Measurements from ENCODE around the gene ZNF346.

The ZNF346 gene

GRCh38 chr5:177123789-177124485 lies 101.4 kb downstream of the ZNF346 start:
- no peak for DNase-seq (ENCODE audit: low read depth)

DNA sequence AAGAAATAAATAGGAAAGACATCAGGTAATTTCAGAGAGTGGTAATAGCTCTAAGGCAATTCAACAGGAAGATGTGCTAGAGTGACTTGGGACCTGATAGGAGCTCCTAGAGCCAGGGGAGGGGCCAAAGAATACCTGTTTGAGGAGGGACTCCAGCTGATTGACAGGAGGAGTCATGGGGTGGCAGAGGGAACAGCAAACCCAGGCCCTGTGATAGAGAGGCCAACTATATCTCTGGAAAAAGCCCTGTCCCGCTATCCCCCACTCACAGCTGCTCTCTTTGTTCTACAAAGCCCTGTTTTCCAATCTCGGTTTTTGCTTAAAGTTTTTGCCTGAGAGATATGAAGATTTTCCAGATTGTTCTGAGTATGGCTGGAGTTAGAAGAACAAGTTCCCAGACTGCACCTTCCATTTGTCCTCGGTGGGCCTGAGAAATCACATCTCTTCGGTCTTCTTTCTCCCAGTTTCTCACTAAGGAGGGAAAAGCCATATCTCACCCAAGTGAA lies 102.0 kb downstream of the ZNF346 start:
- no peak for DNase-seq (ENCODE audit: low read depth)

DNA sequence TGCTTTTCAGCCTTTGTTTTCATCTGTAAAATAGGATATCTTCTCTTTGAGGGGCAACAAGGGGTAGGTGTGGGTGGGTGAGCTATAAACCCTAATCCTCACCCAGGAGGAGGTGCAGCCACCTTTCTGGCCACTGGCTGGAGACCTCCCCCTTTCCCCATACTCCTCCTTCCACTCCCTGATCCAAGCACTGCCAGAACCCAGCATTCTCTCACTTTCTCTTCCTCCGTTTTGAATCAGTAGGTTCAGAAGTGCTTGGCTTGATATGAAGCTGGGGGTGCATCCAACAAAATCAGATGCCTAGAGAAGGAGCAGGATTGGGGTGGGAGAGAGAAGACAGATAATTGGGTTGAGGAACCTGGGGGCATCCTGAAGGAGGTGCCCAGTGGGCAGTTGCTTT lies 104.3 kb downstream of the ZNF346 start:
- DNase-seq (ENCODE audit: low read depth), result no peak

DNA sequence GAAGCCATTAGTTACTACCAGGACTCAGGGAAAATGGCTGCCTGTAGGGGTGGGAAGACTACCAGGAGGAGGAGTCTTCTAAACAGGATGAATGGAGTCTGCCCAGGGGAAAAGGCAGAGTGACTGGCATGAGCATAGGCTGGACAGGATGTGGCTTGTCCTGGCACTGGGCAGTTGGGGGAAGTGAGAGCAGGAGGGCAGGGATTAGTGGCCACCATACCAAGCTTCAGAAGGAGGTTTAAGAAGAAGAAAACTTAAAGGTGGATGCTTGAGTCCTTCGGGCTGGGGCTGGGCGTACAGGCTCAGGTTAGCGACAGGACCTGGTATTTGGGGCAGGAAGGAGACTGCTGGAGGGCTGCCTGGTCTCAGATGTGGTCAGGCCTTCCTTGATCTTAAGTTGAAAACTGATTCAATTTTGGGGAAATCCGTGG lies 106.1 kb downstream of the ZNF346 start:
- no peak for DNase-seq (ENCODE audit: low read depth)

- no peak for DNase-seq (ENCODE audit: low read depth)
Observed at GRCh38 chr5:177130211-177131018, 107.9 kb downstream of the ZNF346 start.

All from stimulated activated CD8-positive, alpha-beta memory T cell treated with anti-CD3 and anti-CD28 coated beads, Interleukin-12 subunit alpha, Interleukin-12 subunit beta, amount 100 ng/mL, for 4 hours (primary cell).